ENCODE measurements around the gene ABCG4. TPM values are rescaled to one million over a fixed set of nuclear protein-coding genes. Genes with fewer than 3 reads are reported as not detected.
A peak's percentile ranks its signal among the peaks of the same experiment; 100 is the strongest.

ABCG4 gene
- total RNA-seq, 2 donors from 2014 or later = 0.85 TPM; not detected in 1

DNA sequence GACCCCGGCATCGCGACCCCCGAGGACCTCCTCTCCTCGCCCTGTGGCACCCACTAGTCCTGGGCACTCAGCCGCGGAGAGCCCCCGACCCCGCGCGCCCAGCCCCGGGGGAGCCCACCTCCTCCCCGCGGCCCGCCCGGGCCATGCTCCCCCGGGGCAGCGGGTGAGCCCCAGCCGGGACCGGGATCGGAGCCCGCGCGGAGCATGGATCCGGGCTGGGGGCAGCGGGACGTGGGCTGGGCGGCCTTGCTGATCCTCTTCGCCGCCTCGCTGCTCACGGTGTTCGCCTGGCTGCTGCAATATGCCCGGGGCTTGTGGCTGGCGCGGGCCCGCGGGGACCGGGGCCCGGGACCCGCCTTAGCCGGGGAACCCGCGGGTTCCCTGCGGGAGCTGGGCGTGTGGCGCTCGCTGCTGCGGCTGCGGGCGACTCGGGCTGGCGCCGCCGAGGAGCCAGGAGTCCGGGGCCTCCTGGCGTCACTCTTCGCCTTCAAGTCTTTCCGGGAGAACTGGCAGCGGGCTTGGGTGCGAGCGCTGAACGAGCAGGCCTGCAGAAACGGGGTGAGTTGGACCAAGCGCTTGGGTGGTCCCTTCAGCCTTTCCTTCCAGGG, 41.2 kb upstream of the ABCG4 start:
- peak overlapping the region; percentile 56 to 65 for H3K27ac ChIP-seq
- H3K27me3 ChIP-seq (replicated peaks; ENCODE audit: insufficient read depth) = no peaks in the 10 kb centered on the region
- H3K36me3 ChIP-seq = peaks cover 0 to 12% of the 10 kb centered on the region in 2 donors
- no peaks in the 10 kb centered on the region for H3K9me3 ChIP-seq
- H3K4me1 ChIP-seq (replicated peaks) = no peaks in the 10 kb centered on the region
- intact Hi-C loops (cut with DNase I) = no loop called here
- peak overlapping the region; percentile 88 to 93 for H3K4me3 ChIP-seq
- TF ChIP-seq POLR2A (IDR thresholded peaks at IDR 0.05) (no peak), POLR2AphosphoS5 (IDR thresholded peaks at IDR 0.05) (no peak)
- WGBS = 0% methylated on average over 29 of the region's 65 CpGs
- DNase-seq (ENCODE audit: low spot score) = no peak

DNA sequence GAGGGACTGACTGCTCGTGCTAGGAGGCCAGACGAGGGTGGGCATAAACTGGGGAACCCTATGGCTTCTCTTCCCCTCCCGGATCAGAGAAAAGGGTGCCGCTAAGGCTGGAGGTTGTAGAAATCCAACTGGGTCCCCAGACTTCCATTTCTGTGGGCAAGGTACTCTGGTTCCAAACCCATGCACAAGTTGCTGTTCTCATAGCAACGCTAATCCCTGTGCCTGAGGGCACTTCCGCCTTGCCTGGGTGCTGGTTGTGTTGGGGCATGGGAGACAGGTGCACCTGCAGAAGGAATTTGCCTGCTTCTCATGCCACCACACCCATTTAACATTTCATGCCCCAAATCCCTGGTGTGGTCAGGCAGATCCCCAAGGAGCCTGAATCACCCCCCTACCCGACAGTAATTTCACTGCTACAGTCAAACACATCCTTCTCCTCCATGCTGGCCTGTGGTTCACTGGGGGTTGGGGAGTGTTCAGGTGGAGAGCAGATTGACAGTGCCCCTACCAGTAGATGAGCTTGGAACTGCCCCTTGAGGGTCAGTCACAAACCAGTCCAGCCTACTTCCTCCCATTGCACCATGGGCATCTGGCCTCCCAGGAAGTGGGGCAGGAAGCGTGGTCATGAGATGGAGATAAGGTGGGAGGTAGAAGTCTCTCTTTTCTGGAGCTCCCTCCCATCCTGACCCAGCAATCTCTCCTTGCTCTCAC, 40.6 kb upstream of the ABCG4 start:
- TF ChIP-seq, protein P1, sequence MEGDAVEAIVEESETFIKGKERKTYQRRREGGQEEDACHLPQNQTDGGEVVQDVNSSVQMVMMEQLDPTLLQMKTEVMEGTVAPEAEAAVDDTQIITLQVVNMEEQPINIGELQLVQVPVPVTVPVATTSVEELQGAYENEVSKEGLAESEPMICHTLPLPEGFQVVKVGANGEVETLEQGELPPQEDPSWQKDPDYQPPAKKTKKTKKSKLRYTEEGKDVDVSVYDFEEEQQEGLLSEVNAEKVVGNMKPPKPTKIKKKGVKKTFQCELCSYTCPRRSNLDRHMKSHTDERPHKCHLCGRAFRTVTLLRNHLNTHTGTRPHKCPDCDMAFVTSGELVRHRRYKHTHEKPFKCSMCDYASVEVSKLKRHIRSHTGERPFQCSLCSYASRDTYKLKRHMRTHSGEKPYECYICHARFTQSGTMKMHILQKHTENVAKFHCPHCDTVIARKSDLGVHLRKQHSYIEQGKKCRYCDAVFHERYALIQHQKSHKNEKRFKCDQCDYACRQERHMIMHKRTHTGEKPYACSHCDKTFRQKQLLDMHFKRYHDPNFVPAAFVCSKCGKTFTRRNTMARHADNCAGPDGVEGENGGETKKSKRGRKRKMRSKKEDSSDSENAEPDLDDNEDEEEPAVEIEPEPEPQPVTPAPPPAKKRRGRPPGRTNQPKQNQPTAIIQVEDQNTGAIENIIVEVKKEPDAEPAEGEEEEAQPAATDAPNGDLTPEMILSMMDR (IDR thresholded peaks at IDR 0.05) = peak in 1 of 4 experiments; percentile 2
- peak; percentile 13 for TF ChIP-seq POLR2AphosphoS5 (IDR thresholded peaks at IDR 0.05)
- TF ChIP-seq POLR2A (IDR thresholded peaks at IDR 0.05) = no peak
- Histone ChIP-seq H3K9me3 (no peaks in the 10 kb centered on the region), H3K36me3 (peaks cover 0 to 12% of the 10 kb centered on the region in 2 donors), H3K4me3 (peak overlapping the region; percentile 88 to 93), H3K4me1 (replicated peaks) (no peaks in the 10 kb centered on the region), H3K27me3 (replicated peaks; ENCODE audit: insufficient read depth) (no peaks in the 10 kb centered on the region), H3K27ac (peak overlapping the region; percentile 56 to 65)
- peak; percentile 43 for DNase-seq (ENCODE audit: low spot score)
- intact Hi-C loops (cut with DNase I) = no loop called here
- 20% methylated on average over 8 of the region's 8 CpGs for WGBS

DNA sequence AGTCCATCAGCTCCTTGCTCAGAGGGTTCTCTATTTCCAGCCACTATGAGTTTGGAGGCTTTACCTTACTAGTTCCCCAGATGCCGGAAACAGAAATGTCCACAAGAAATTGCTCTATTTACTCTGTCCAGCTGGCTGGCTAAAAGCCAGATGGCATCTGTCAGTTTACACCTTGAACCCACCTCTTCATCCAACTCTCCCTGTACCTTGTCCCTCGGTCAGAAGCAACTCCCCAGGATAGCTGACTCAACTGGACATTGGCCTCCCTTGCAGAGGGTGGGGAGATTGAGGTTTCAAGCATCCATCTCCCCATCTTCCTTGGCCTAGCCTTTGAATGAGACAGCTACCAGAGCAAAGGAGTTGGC, 40.0 kb upstream of the ABCG4 start:
- intact Hi-C loops (cut with DNase I) = no loop called here
- H3K36me3 ChIP-seq = peaks cover 0 to 12% of the 10 kb centered on the region in 2 donors
- no peaks in the 10 kb centered on the region for H3K4me1 ChIP-seq (replicated peaks)
- no peak overlapping the region for H3K27ac ChIP-seq
- TF ChIP-seq, protein P1 (IDR thresholded peaks at IDR 0.05) = no peak
- TF ChIP-seq POLR2A (IDR thresholded peaks at IDR 0.05) (no peak), POLR2AphosphoS5 (IDR thresholded peaks at IDR 0.05) (no peak)
- 83% methylated on average over 2 of the region's 2 CpGs for WGBS
- DNase-seq (ENCODE audit: low spot score) = no peak
- no peak overlapping the region for H3K4me3 ChIP-seq
- no peaks in the 10 kb centered on the region for H3K9me3 ChIP-seq
- H3K27me3 ChIP-seq (replicated peaks; ENCODE audit: insufficient read depth) = no peaks in the 10 kb centered on the region

DNA sequence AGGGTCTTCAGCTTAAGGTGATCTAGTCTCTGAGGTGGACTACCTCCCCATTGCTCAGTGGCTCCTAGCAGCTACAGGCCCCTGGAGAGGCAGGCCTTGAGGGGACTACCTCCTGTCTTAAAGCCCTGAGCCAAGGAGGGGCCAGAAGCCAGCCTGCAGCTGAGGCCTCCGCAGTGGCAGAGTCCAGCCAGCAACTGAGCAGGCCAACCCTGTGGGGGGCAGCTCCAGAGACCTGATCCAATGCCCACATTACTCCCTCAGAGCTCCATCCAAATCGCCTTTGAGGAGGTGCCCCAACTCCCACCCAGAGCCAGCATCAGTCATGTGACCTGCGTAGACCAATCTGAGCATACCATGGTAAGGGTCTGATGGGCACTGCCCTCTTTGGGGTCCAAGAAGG, 39.0 kb upstream of the ABCG4 start:
- H3K4me1 ChIP-seq (replicated peaks) = no peaks in the 10 kb centered on the region
- DNase-seq (ENCODE audit: low spot score) = no peak
- intact Hi-C loops (cut with DNase I) = no loop called here
- no peak overlapping the region for H3K27ac ChIP-seq
- H3K36me3 ChIP-seq = peaks cover 0 to 12% of the 10 kb centered on the region in 2 donors
- 76% methylated on average over 3 of the region's 3 CpGs for WGBS
- TF ChIP-seq, protein P1 (IDR thresholded peaks at IDR 0.05) = no peak
- TF ChIP-seq POLR2A (IDR thresholded peaks at IDR 0.05) = no peak
- no peak for TF ChIP-seq POLR2AphosphoS5 (IDR thresholded peaks at IDR 0.05)
- H3K4me3 ChIP-seq = no peak overlapping the region
- H3K27me3 ChIP-seq (replicated peaks; ENCODE audit: insufficient read depth) = no peaks in the 10 kb centered on the region
- no peaks in the 10 kb centered on the region for H3K9me3 ChIP-seq

DNA sequence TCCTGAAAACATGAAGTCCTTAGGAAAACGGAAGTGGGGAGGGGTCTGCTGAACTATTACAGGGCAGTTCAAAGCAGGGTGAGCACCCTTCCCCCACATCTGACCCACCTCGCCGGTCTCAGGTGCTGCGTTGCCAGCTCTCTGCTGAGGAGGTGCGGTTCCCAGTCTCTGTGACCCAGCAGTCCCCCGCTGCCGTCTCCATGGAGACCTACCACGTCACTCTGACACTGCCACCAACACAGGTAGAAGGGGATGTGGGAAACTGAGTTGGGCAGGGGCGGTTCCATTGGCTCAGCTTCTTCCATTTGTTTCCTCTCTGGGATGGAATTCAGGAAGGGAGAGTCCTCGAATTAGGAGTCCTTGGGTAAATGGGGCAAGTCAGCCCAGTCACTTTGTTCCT, 38.4 kb upstream of the ABCG4 start:
- intact Hi-C loops (cut with DNase I) = no loop called here
- WGBS = 79% methylated on average over 10 of the region's 10 CpGs
- TF ChIP-seq, protein P1 (IDR thresholded peaks at IDR 0.05) = no peak
- TF ChIP-seq POLR2AphosphoS5 (IDR thresholded peaks at IDR 0.05) = no peak
- no peak for TF ChIP-seq POLR2A (IDR thresholded peaks at IDR 0.05)
- H3K4me3 ChIP-seq = no peak overlapping the region
- H3K27ac ChIP-seq = no peak overlapping the region
- peaks cover 0 to 12% of the 10 kb centered on the region in 2 donors for H3K36me3 ChIP-seq
- DNase-seq (ENCODE audit: low spot score) = no peak
- H3K9me3 ChIP-seq = no peaks in the 10 kb centered on the region
- no peaks in the 10 kb centered on the region for H3K4me1 ChIP-seq (replicated peaks)
- H3K27me3 ChIP-seq (replicated peaks; ENCODE audit: insufficient read depth) = no peaks in the 10 kb centered on the region
